ENCODE measurements around the gene NHSL1. TPM values are rescaled to one million over a fixed set of nuclear protein-coding genes. Genes with fewer than 3 reads are reported as not detected.

Gene NHSL1
- 10 to 100 TPM; 10.9 to 33.0 TPM for total RNA-seq
- polyA plus RNA-seq = 10 to 100 TPM in 1 of 2 donors, 1 to 10 TPM in 1; 6.6 to 30.4 TPM

- TF ChIP-seq FOXA2 (IDR thresholded peaks at IDR 0.05) (no peak), TAF1 (conservative IDR thresholded peaks at IDR 0.05) (peak; percentile 71), RAD21 (IDR thresholded peaks at IDR 0.05) (peak in 1 of 2 donors; percentile 32), YY1 (IDR thresholded peaks at IDR 0.05) (peak; percentile 21), RXRA (IDR thresholded peaks at IDR 0.05) (peak; percentile 62 to 84), NR2F2 (IDR thresholded peaks at IDR 0.05) (no peak), FOXA1 (IDR thresholded peaks at IDR 0.05) (no peak), REST (IDR thresholded peaks at IDR 0.05) (peak; percentile 18), HNF4A (conservative IDR thresholded peaks at IDR 0.05) (peak; percentile 52 to 63), GABPA (IDR thresholded peaks at IDR 0.05 in 1 of 2, conservative IDR thresholded peaks at IDR 0.05 in 1 of 2) (no peak), HNF4G (IDR thresholded peaks at IDR 0.05) (no peak), EGR1 (IDR thresholded peaks at IDR 0.05; ENCODE audit: low read depth in 2 of 2) (no peak), SP1 (IDR thresholded peaks at IDR 0.05) (peak; percentile 53), CTCF (IDR thresholded peaks at IDR 0.05; ENCODE audit: low read depth, low read length, missing input control) (no peak), JUND (IDR thresholded peaks at IDR 0.05) (peak; percentile 9 to 31)
- TF ChIP-seq, protein P1, sequence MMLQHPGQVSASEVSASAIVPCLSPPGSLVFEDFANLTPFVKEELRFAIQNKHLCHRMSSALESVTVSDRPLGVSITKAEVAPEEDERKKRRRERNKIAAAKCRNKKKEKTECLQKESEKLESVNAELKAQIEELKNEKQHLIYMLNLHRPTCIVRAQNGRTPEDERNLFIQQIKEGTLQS (IDR thresholded peaks at IDR 0.05) = no peak
- TF ChIP-seq, protein P2, sequence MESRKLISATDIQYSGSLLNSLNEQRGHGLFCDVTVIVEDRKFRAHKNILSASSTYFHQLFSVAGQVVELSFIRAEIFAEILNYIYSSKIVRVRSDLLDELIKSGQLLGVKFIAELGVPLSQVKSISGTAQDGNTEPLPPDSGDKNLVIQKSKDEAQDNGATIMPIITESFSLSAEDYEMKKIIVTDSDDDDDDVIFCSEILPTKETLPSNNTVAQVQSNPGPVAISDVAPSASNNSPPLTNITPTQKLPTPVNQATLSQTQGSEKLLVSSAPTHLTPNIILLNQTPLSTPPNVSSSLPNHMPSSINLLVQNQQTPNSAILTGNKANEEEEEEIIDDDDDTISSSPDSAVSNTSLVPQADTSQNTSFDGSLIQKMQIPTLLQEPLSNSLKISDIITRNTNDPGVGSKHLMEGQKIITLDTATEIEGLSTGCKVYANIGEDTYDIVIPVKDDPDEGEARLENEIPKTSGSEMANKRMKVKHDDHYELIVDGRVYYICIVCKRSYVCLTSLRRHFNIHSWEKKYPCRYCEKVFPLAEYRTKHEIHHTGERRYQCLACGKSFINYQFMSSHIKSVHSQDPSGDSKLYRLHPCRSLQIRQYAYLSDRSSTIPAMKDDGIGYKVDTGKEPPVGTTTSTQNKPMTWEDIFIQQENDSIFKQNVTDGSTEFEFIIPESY (IDR thresholded peaks at IDR 0.05) = no peak
- TF ChIP-seq, protein P3, sequence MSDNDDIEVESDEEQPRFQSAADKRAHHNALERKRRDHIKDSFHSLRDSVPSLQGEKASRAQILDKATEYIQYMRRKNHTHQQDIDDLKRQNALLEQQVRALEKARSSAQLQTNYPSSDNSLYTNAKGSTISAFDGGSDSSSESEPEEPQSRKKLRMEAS (IDR thresholded peaks at IDR 0.05) = no peak
- peak within 1 kb of the TSS; percentile 62 to 83 for H3K27ac ChIP-seq (ENCODE audit: low read depth in 1 of 2, low read length in 2 of 2)
- peak within 1 kb of the TSS; percentile 59 to 77 (median 67) for H3K4me3 ChIP-seq (ENCODE audit: low read depth in 1 of 3, low read length in 3 of 3)
- 18% methylated on average over 8 of the region's 8 CpGs for WGBS
- peaks cover 0 to 2% (median 0%) of the 10 kb centered on the region in 4 donors for H3K36me3 ChIP-seq (ENCODE audit: control insufficient read depth in 4 of 4, insufficient read depth in 3 of 4, low read depth in 1 of 4, low read length in 3 of 4)
- no peaks in the 10 kb centered on the region for H3K27me3 ChIP-seq (ENCODE audit: control insufficient read depth in 4 of 4, insufficient read depth in 4 of 4, low read length in 3 of 4)
- peak within 1 kb of the TSS; percentile 56 to 99 for H3K9ac ChIP-seq (ENCODE audit: low read depth in 1 of 2, low read length in 2 of 2)
- H3K9me3 ChIP-seq (ENCODE audit: control insufficient read depth in 4 of 4, low read length in 3 of 4) = no peaks in the 10 kb centered on the region
- DNase-seq (ENCODE audit: low spot score) = no peak
- H3K4me1 ChIP-seq (ENCODE audit: control insufficient read depth in 4 of 4, insufficient read depth in 4 of 4, low read length in 3 of 4) = peaks cover 4 to 69% (median 58%) of the 10 kb centered on the region in 4 donors
Observed at GRCh38 chr6:138499303-138500018, at the start of gene NHSL1. Gene NHSL1 (minus strand): TSS chr6:138499494. CDS start chr6:138499290, 204 bp downstream.

Measured in liver (tissue), 9 donors.